ENCODE results near the gene EME1.

DNA sequence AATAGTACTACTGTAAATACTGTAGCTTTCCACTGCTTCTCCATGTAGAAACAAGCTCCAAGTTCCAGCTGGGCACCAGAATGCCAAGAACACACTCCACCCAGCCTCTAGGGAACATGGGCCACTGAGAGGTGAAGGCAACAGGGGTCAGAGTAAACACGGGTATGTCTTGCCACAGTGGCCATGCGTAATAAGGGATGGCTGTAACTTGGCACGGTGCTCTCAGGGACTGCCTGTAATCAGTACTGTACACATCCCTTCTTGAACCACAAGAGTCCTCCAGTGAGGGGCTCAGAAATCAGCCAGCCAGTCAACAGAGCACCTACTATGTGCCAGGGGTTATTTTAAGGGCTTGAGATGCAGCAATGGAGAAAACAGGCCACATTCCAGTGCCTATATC, 13.5 kb downstream of the EME1 start:
- TF ChIP-seq CTCF (IDR thresholded peaks at IDR 0.05) (no peak), POLR2A (IDR thresholded peaks at IDR 0.05) (no peak)

Measured in right lobe of liver (tissue), 4 donors.